Tibial nerve (tissue), 3 donors: ENCODE data around the gene ZNRF3.

Experiments
- POLR2A ChIP-seq, 2 donors: fragments of 450-650 bp; IDR thresholded peaks; one replicate each; pipeline ENCODE4 v1.6.1; 2017; ENCODE audit warnings: antibody characterized with exemption in 2 of 2, mild to moderate bottlenecking in 2 of 2, moderate library complexity in 2 of 2
- TF ChIP-seq, protein P1 (sequence below), 5 experiments: fragments of 200-600 bp in 3 of 5; fragments of 450-650 bp in 2 of 5; sonication (generic) in 3 of 5; IDR thresholded peaks; one replicate each; pipeline ENCODE4 v1.5.1; 2016 to 2019; ENCODE audit warnings: antibody characterized with exemption in 5 of 5, mild to moderate bottlenecking in 3 of 5, moderate library complexity in 2 of 5

- TF ChIP-seq, protein P1, sequence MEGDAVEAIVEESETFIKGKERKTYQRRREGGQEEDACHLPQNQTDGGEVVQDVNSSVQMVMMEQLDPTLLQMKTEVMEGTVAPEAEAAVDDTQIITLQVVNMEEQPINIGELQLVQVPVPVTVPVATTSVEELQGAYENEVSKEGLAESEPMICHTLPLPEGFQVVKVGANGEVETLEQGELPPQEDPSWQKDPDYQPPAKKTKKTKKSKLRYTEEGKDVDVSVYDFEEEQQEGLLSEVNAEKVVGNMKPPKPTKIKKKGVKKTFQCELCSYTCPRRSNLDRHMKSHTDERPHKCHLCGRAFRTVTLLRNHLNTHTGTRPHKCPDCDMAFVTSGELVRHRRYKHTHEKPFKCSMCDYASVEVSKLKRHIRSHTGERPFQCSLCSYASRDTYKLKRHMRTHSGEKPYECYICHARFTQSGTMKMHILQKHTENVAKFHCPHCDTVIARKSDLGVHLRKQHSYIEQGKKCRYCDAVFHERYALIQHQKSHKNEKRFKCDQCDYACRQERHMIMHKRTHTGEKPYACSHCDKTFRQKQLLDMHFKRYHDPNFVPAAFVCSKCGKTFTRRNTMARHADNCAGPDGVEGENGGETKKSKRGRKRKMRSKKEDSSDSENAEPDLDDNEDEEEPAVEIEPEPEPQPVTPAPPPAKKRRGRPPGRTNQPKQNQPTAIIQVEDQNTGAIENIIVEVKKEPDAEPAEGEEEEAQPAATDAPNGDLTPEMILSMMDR (IDR thresholded peaks at IDR 0.05), result no peak
- no peak for TF ChIP-seq POLR2A (IDR thresholded peaks at IDR 0.05)
Observed at GRCh38 chr22:28885939-28886338, 2.6 kb downstream of the ZNRF3 start.
